IgD-negative memory B cell (primary cell): Measurements from ENCODE around the gene CPHXL2. TPM values are rescaled to one million over a fixed set of nuclear protein-coding genes. Genes with fewer than 3 reads are reported as not detected.

Experiments used
- H3K27ac Mint-ChIP-seq, 3 donors: one replicate each; pipeline ENCODE4 v1.8.0; 2020 to 2022; ENCODE audit warnings: mild to moderate bottlenecking in 3 of 3, mixed read lengths in 3 of 3, moderate library complexity in 1 of 3
- H3K27me3 Mint-ChIP-seq: one replicate; pipeline ENCODE4 v1.8.0; 2021; ENCODE audit warnings: mixed read lengths
- H3K36me3 Mint-ChIP-seq: one replicate; pipeline ENCODE4 v1.8.0; 2020; ENCODE audit warnings: mild to moderate bottlenecking, mixed read lengths
- H3K4me1 Mint-ChIP-seq, 3 donors: one replicate each; pipeline ENCODE4 v1.8.0; 2020 to 2022; ENCODE audit warnings: mixed read lengths in 3 of 3, mild to moderate bottlenecking in 1 of 3
- H3K4me3 Mint-ChIP-seq, 4 donors: one replicate each; pipeline ENCODE4 v1.8.0; 2020 to 2022; ENCODE audit warnings: mild to moderate bottlenecking in 4 of 4, mixed read lengths in 4 of 4, moderate library complexity in 3 of 4
- H3K9me3 Mint-ChIP-seq, 3 donors: one replicate each; pipeline ENCODE4 v1.8.0; 2020 to 2021; ENCODE audit warnings: mixed read lengths in 3 of 3, mild to moderate bottlenecking in 1 of 3
- polyA plus RNA-seq: library from polyadenylated mRNA; unstranded; fragments of 300-500 nt; fragmentation: Illumina TruSeq; gene quantifications from one replicate; pipeline ENCODE4 v1.2.3, GENCODE V29; 2021

Gene CPHXL2
- polyA plus RNA-seq, result 0.18 TPM

- Mint-ChIP-seq H3K4me1 (peaks cover 0 to 1% (median 0%) of the 10 kb centered on the region in 3 donors), H3K27ac (no peak within 1 kb of the TSS), H3K9me3 (no peaks in the 10 kb centered on the region), H3K27me3 (no peaks in the 10 kb centered on the region), H3K36me3 (peaks cover 1% of the 10 kb centered on the region), H3K4me3 (no peak within 1 kb of the TSS)
Measured at GRCh38 chr16:75676909-75677308, at the start of gene CPHXL2. Gene CPHXL2 (minus strand): TSS chr16:75677009. CDS start chr16:75676999, 10 bp downstream.

- peaks cover 0 to 9% (median 2%) of the 10 kb centered on the region in 3 donors for H3K9me3 Mint-ChIP-seq
- no peaks in the 10 kb centered on the region for H3K27me3 Mint-ChIP-seq
- no peaks in the 10 kb centered on the region for H3K4me1 Mint-ChIP-seq
- no peaks in the 10 kb centered on the region for H3K36me3 Mint-ChIP-seq
- no peak within 1 kb of the TSS for H3K27ac Mint-ChIP-seq
- H3K4me3 Mint-ChIP-seq, result no peak within 1 kb of the TSS
Measured at GRCh38 chr16:75726390-75726789, 49.6 kb upstream of the CPHXL2 start, which contains the start of gene CPHXL. Gene CPHXL (minus strand): TSS chr16:75726490. CDS start chr16:75726442, 48 bp downstream.

GRCh38 chr16:75718452-75718851 lies 41.6 kb upstream of the CPHXL2 start:
- Mint-ChIP-seq H3K9me3 (peaks cover 0 to 9% (median 6%) of the 10 kb centered on the region in 3 donors), H3K27me3 (no peaks in the 10 kb centered on the region), H3K4me1 (no peaks in the 10 kb centered on the region), H3K36me3 (peaks cover 3% of the 10 kb centered on the region), H3K27ac (no peak overlapping the region), H3K4me3 (no peak overlapping the region)

GRCh38 chr16:75714661-75715060 lies 37.9 kb upstream of the CPHXL2 start:
- Mint-ChIP-seq H3K9me3 (peaks cover 5 to 15% (median 9%) of the 10 kb centered on the region in 3 donors), H3K4me1 (no peaks in the 10 kb centered on the region), H3K27me3 (no peaks in the 10 kb centered on the region), H3K4me3 (no peak overlapping the region), H3K36me3 (peaks cover 3% of the 10 kb centered on the region), H3K27ac (no peak overlapping the region)

- no peaks in the 10 kb centered on the region for H3K4me1 Mint-ChIP-seq
- H3K27ac Mint-ChIP-seq, result no peak overlapping the region
- H3K4me3 Mint-ChIP-seq, result no peak overlapping the region
- peaks cover 7 to 24% (median 15%) of the 10 kb centered on the region in 3 donors for H3K9me3 Mint-ChIP-seq
- H3K27me3 Mint-ChIP-seq, result no peaks in the 10 kb centered on the region
- H3K36me3 Mint-ChIP-seq, result no peaks in the 10 kb centered on the region
Measured at GRCh38 chr16:75710344-75710743, 33.5 kb upstream of the CPHXL2 start.

GRCh38 chr16:75703306-75703705 lies 26.5 kb upstream of the CPHXL2 start:
- H3K4me1 Mint-ChIP-seq, result no peaks in the 10 kb centered on the region
- H3K27me3 Mint-ChIP-seq, result no peaks in the 10 kb centered on the region
- peaks cover 2% of the 10 kb centered on the region for H3K36me3 Mint-ChIP-seq
- H3K9me3 Mint-ChIP-seq, result peaks cover 0 to under 1% (median 0%) of the 10 kb centered on the region in 3 donors
- no peak overlapping the region for H3K27ac Mint-ChIP-seq
- H3K4me3 Mint-ChIP-seq, result no peak overlapping the region

GRCh38 chr16:75702242-75702641 lies 25.4 kb upstream of the CPHXL2 start:
- H3K27ac Mint-ChIP-seq, result no peak overlapping the region
- no peaks in the 10 kb centered on the region for H3K4me1 Mint-ChIP-seq
- H3K36me3 Mint-ChIP-seq, result peaks cover 2% of the 10 kb centered on the region
- H3K9me3 Mint-ChIP-seq, result no peaks in the 10 kb centered on the region
- H3K27me3 Mint-ChIP-seq, result no peaks in the 10 kb centered on the region
- no peak overlapping the region for H3K4me3 Mint-ChIP-seq

GRCh38 chr16:75701361-75701760 lies 24.6 kb upstream of the CPHXL2 start, which contains the start of gene DUXB:
Gene DUXB (minus strand): TSS chr16:75701461. CDS start chr16:75701418, 43 bp downstream.
- Mint-ChIP-seq H3K27me3 (no peaks in the 10 kb centered on the region), H3K4me1 (no peaks in the 10 kb centered on the region), H3K27ac (no peak within 1 kb of the TSS), H3K9me3 (no peaks in the 10 kb centered on the region), H3K36me3 (peaks cover 2% of the 10 kb centered on the region), H3K4me3 (no peak within 1 kb of the TSS)

GRCh38 chr16:75697571-75697970 lies 20.8 kb upstream of the CPHXL2 start:
- no peak overlapping the region for H3K27ac Mint-ChIP-seq
- no peak overlapping the region for H3K4me3 Mint-ChIP-seq
- H3K36me3 Mint-ChIP-seq, result peaks cover 2% of the 10 kb centered on the region
- H3K4me1 Mint-ChIP-seq, result no peaks in the 10 kb centered on the region
- no peaks in the 10 kb centered on the region for H3K9me3 Mint-ChIP-seq
- no peaks in the 10 kb centered on the region for H3K27me3 Mint-ChIP-seq

GRCh38 chr16:75695708-75696107 lies 18.9 kb upstream of the CPHXL2 start:
- Mint-ChIP-seq H3K27me3 (no peaks in the 10 kb centered on the region), H3K27ac (no peak overlapping the region), H3K4me3 (no peak overlapping the region), H3K9me3 (no peaks in the 10 kb centered on the region), H3K36me3 (peaks cover 3% of the 10 kb centered on the region), H3K4me1 (peaks cover 0 to 2% (median 0%) of the 10 kb centered on the region in 3 donors)

- Mint-ChIP-seq H3K4me3 (no peak overlapping the region), H3K27ac (no peak overlapping the region)
Measured at GRCh38 chr16:75687361-75687760, 10.6 kb upstream of the CPHXL2 start.

GRCh38 chr16:75682308-75682707 lies 5.5 kb upstream of the CPHXL2 start:
- H3K27me3 Mint-ChIP-seq, result no peaks in the 10 kb centered on the region
- peaks cover 0 to 2% (median 0%) of the 10 kb centered on the region in 3 donors for H3K9me3 Mint-ChIP-seq
- no peaks in the 10 kb centered on the region for H3K4me1 Mint-ChIP-seq
- H3K27ac Mint-ChIP-seq, result no peak overlapping the region
- H3K4me3 Mint-ChIP-seq, result no peak overlapping the region
- H3K36me3 Mint-ChIP-seq, result peaks cover 1% of the 10 kb centered on the region

More at GRCh38 chr16:75687361-75687760, 10.6 kb upstream of the CPHXL2 start:
- Mint-ChIP-seq H3K9me3 (peaks cover 0 to 4% (median 2%) of the 10 kb centered on the region in 3 donors), H3K4me1 (peaks cover 0 to 5% (median 0%) of the 10 kb centered on the region in 3 donors), H3K36me3 (peaks cover 6% of the 10 kb centered on the region), H3K27me3 (no peaks in the 10 kb centered on the region)

- Mint-ChIP-seq H3K36me3 (peaks cover 1% of the 10 kb centered on the region), H3K4me1 (peaks cover 0 to 1% (median 0%) of the 10 kb centered on the region in 3 donors), H3K27ac (no peak overlapping the region)
Measured at GRCh38 chr16:75679366-75679765, 2.6 kb upstream of the CPHXL2 start.

GRCh38 chr16:75667503-75667902 lies 9.3 kb downstream of the CPHXL2 start:
- Mint-ChIP-seq H3K4me1 (peaks cover 0 to 2% (median 0%) of the 10 kb centered on the region in 3 donors), H3K4me3 (no peak overlapping the region), H3K9me3 (no peaks in the 10 kb centered on the region), H3K27me3 (no peaks in the 10 kb centered on the region), H3K36me3 (peaks cover 2% of the 10 kb centered on the region), H3K27ac (peak overlapping the region in 1 of 3 donors; percentile 46)

More at GRCh38 chr16:75679366-75679765, 2.6 kb upstream of the CPHXL2 start:
- no peak overlapping the region for H3K4me3 Mint-ChIP-seq
- H3K27me3 Mint-ChIP-seq, result no peaks in the 10 kb centered on the region
- peaks cover 0 to 1% (median 0%) of the 10 kb centered on the region in 3 donors for H3K9me3 Mint-ChIP-seq

- Mint-ChIP-seq H3K27me3 (no peaks in the 10 kb centered on the region), H3K36me3 (peaks cover under 1% of the 10 kb centered on the region), H3K4me1 (peaks cover 2 to 7% (median 2%) of the 10 kb centered on the region in 3 donors), H3K27ac (peak overlapping the region in 1 of 3 donors; percentile 62), H3K4me3 (no peak overlapping the region), H3K9me3 (no peaks in the 10 kb centered on the region)
Measured at GRCh38 chr16:75660726-75661302, 16.0 kb downstream of the CPHXL2 start.

- H3K27ac Mint-ChIP-seq, result peak overlapping the region in 2 of 3 donors; percentile 19 to 31
Measured at GRCh38 chr16:75660321-75660720, 16.5 kb downstream of the CPHXL2 start.

More at GRCh38 chr16:75660321-75660720, 16.5 kb downstream of the CPHXL2 start:
- peaks cover 2 to 7% (median 3%) of the 10 kb centered on the region in 3 donors for H3K4me1 Mint-ChIP-seq
- H3K4me3 Mint-ChIP-seq, result no peak overlapping the region
- no peaks in the 10 kb centered on the region for H3K27me3 Mint-ChIP-seq
- H3K36me3 Mint-ChIP-seq, result peaks cover 2% of the 10 kb centered on the region
- H3K9me3 Mint-ChIP-seq, result no peaks in the 10 kb centered on the region
